Measurements from ENCODE around the gene DNAJC10. TPM values are rescaled to one million over a fixed set of nuclear protein-coding genes. Genes with fewer than 3 reads are reported as not detected.
"Not testable (repeated sequence)": the region's sequence is repeated elsewhere in the genome, so short reads cannot be mapped to it uniquely, and the experiment has no call there.

Gene DNAJC10
- total RNA-seq, 1 donor from 2014 or later = 157 TPM

GRCh38 chr2:182718459-182718858 lies 2.4 kb downstream of the DNAJC10 start:
- Mint-ChIP-seq H3K4me1 (ENCODE audit: unreplicated experiment) (peaks cover 2% of the 10 kb centered on the region), H3K36me3 (ENCODE audit: unreplicated experiment) (peaks cover 3% of the 10 kb centered on the region), H3K4me3 (ENCODE audit: unreplicated experiment) (no peak overlapping the region), H3K27ac (ENCODE audit: unreplicated experiment) (no peak overlapping the region), H3K27me3 (ENCODE audit: unreplicated experiment) (no peaks in the 10 kb centered on the region), H3K9me3 (ENCODE audit: unreplicated experiment) (no peaks in the 10 kb centered on the region)
- no peak for DNase-seq (ENCODE audit: extremely low spot score, unreplicated experiment)
- no peak for TF ChIP-seq CTCF (IDR thresholded peaks at IDR 0.05)

- not testable (repeated sequence) for H3K4me1 Mint-ChIP-seq (ENCODE audit: unreplicated experiment); DNase-seq (ENCODE audit: extremely low spot score, unreplicated experiment); H3K27me3 Mint-ChIP-seq (ENCODE audit: unreplicated experiment); H3K9me3 Mint-ChIP-seq (ENCODE audit: unreplicated experiment); H3K27ac Mint-ChIP-seq (ENCODE audit: unreplicated experiment); H3K4me3 Mint-ChIP-seq (ENCODE audit: unreplicated experiment)
- peaks cover 10% of the 10 kb centered on the region for H3K36me3 Mint-ChIP-seq (ENCODE audit: unreplicated experiment)
Measured at GRCh38 chr2:182719116-182719515, 3.1 kb downstream of the DNAJC10 start.

DNA sequence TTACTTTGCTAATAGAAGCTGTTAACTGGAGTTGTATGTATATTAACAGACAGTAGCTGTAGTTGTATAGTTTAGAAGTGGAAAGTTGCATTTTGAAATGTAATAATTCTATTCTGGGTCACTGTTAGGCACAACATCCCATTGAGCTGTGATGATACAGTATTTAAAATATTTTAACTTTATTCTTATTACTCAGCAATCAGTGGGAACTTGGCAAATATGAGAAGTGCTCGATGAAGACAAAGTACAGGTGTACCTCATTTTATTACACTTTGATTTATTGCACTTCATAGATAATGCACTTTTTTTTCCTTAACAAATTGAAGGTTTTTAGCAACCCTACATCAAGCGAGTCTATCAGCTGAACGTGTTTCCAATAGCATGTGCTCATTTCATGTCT lies 8.6 kb downstream of the DNAJC10 start:
- no peaks in the 10 kb centered on the region for H3K27me3 Mint-ChIP-seq (ENCODE audit: unreplicated experiment)
- peaks cover 29% of the 10 kb centered on the region for H3K36me3 Mint-ChIP-seq (ENCODE audit: unreplicated experiment)
- H3K4me1 Mint-ChIP-seq (ENCODE audit: unreplicated experiment) = no peaks in the 10 kb centered on the region
- H3K9me3 Mint-ChIP-seq (ENCODE audit: unreplicated experiment) = no peaks in the 10 kb centered on the region
- H3K4me3 Mint-ChIP-seq (ENCODE audit: unreplicated experiment) = no peak overlapping the region
- H3K27ac Mint-ChIP-seq (ENCODE audit: unreplicated experiment) = no peak overlapping the region
- no peak for TF ChIP-seq CTCF (IDR thresholded peaks at IDR 0.05)
- no peak for DNase-seq (ENCODE audit: extremely low spot score, unreplicated experiment)

- no peak for DNase-seq (ENCODE audit: extremely low spot score, unreplicated experiment)
- H3K27me3 Mint-ChIP-seq (ENCODE audit: unreplicated experiment) = no peaks in the 10 kb centered on the region
- H3K4me3 Mint-ChIP-seq (ENCODE audit: unreplicated experiment) = no peak overlapping the region
- peaks cover 38% of the 10 kb centered on the region for H3K36me3 Mint-ChIP-seq (ENCODE audit: unreplicated experiment)
- TF ChIP-seq CTCF (IDR thresholded peaks at IDR 0.05) = no peak
- no peaks in the 10 kb centered on the region for H3K4me1 Mint-ChIP-seq (ENCODE audit: unreplicated experiment)
- H3K27ac Mint-ChIP-seq (ENCODE audit: unreplicated experiment) = no peak overlapping the region
- H3K9me3 Mint-ChIP-seq (ENCODE audit: unreplicated experiment) = no peaks in the 10 kb centered on the region
Measured at GRCh38 chr2:182726473-182726872, 10.4 kb downstream of the DNAJC10 start.

DNA sequence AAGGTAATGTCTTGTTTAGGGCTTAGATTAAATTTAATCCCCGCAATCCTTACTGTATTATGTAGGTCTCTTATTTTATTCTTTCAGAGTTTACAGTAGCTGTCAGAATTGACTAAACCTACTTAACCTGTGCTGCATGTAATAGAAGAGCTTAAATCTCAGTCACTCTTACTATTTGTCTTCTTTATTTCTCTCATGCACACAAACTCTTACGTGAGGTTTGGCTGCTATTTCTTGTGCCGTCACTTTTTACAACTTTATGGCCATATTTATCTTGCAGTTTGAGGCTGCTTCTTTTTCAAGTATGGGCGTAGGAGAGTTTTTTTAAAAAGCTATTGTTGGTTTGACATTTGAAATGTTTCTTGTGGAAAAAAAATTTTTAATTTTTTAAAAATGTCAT lies 12.0 kb downstream of the DNAJC10 start:
- no peak overlapping the region for H3K4me3 Mint-ChIP-seq (ENCODE audit: unreplicated experiment)
- no peak for DNase-seq (ENCODE audit: extremely low spot score, unreplicated experiment)
- H3K27ac Mint-ChIP-seq (ENCODE audit: unreplicated experiment) = no peak overlapping the region
- no peaks in the 10 kb centered on the region for H3K4me1 Mint-ChIP-seq (ENCODE audit: unreplicated experiment)
- H3K36me3 Mint-ChIP-seq (ENCODE audit: unreplicated experiment) = peaks cover 49% of the 10 kb centered on the region
- no peaks in the 10 kb centered on the region for H3K9me3 Mint-ChIP-seq (ENCODE audit: unreplicated experiment)
- TF ChIP-seq CTCF (IDR thresholded peaks at IDR 0.05) = no peak
- no peaks in the 10 kb centered on the region for H3K27me3 Mint-ChIP-seq (ENCODE audit: unreplicated experiment)

GRCh38 chr2:182729710-182730339 lies 13.8 kb downstream of the DNAJC10 start:
- no peak for TF ChIP-seq CTCF (IDR thresholded peaks at IDR 0.05)
- Mint-ChIP-seq H3K27me3 (ENCODE audit: unreplicated experiment) (no peaks in the 10 kb centered on the region), H3K36me3 (ENCODE audit: unreplicated experiment) (peaks cover 45% of the 10 kb centered on the region), H3K9me3 (ENCODE audit: unreplicated experiment) (no peaks in the 10 kb centered on the region), H3K4me3 (ENCODE audit: unreplicated experiment) (no peak overlapping the region), H3K27ac (ENCODE audit: unreplicated experiment) (no peak overlapping the region), H3K4me1 (ENCODE audit: unreplicated experiment) (no peaks in the 10 kb centered on the region)
- DNase-seq (ENCODE audit: extremely low spot score, unreplicated experiment) = no peak

All from osteocyte (in vitro differentiated cells).